Loucy (cell line): ENCODE data around the gene DLG2.

Source experiments
- H2AFZ ChIP-seq: fragments of 200-600 bp; sonication (generic); 2 replicates; pipeline ENCODE4 v1.6.0; 2016; ENCODE audit warnings: antibody characterized with exemption, mild to moderate bottlenecking, low read length, moderate library complexity
- H3F3A ChIP-seq: fragments of 200-600 bp; 2 replicates; pipeline ENCODE4 v1.6.0; 2016; ENCODE audit warnings: antibody characterized with exemption, low read depth, mild to moderate bottlenecking
- H3K27me3 ChIP-seq: fragments of 200-600 bp; sonication (generic); 2 replicates; pipeline ENCODE4 v1.6.1; 2014; ENCODE audit warnings: low read length, mild to moderate bottlenecking; ENCODE audit not compliant: insufficient read depth, poor library complexity, severe bottlenecking
- H3K36me3 ChIP-seq: fragments of 200-600 bp; sonication (generic); 2 replicates; pipeline ENCODE4 v1.6.1; 2016; ENCODE audit warnings: low read length; ENCODE audit not compliant: insufficient read depth
- H3K4me1 ChIP-seq: fragments of 200-600 bp; sonication (generic); 2 replicates; pipeline ENCODE4 v1.5.1; 2014; ENCODE audit warnings: low read length, mild to moderate bottlenecking; ENCODE audit not compliant: insufficient read depth, poor library complexity, severe bottlenecking
- H3K4me2 ChIP-seq: fragments of 200-600 bp; sonication (generic); 2 replicates; pipeline ENCODE4 v1.6.0; 2014; ENCODE audit warnings: antibody characterized with exemption, low read length, low read depth, mild to moderate bottlenecking; ENCODE audit not compliant: poor library complexity, severe bottlenecking
- H3K4me3 ChIP-seq: fragments of 200-600 bp; sonication (generic); 2 replicates; pipeline ENCODE4 v1.5.1; 2014; ENCODE audit warnings: low read length, mild to moderate bottlenecking, mixed read lengths; ENCODE audit not compliant: poor library complexity, severe bottlenecking
- H3K79me2 ChIP-seq: fragments of 200-600 bp; sonication (generic); 2 replicates; pipeline ENCODE4 v1.6.1; 2014; ENCODE audit warnings: low read length; ENCODE audit not compliant: insufficient read depth
- H3K9ac ChIP-seq: fragments of 200-600 bp; sonication (generic); 2 replicates; pipeline ENCODE4 v1.6.0; 2014; ENCODE audit warnings: mild to moderate bottlenecking, low read depth, low read length, moderate library complexity; ENCODE audit not compliant: poor library complexity, severe bottlenecking
- H3K9me2 ChIP-seq: fragments of 200-600 bp; sonication (generic); replicated peaks from 2 replicates; pipeline ENCODE4 v1.6.1; 2016; ENCODE audit warnings: low read depth, low read length, mixed read lengths
- H3K9me3 ChIP-seq: fragments of 200-600 bp; sonication (generic); 2 replicates; pipeline ENCODE4 v1.6.1; 2014; ENCODE audit warnings: mild to moderate bottlenecking, antibody characterized with exemption, low read length, low read depth; ENCODE audit not compliant: insufficient read depth
- H4K20me1 ChIP-seq: fragments of 200-600 bp; sonication (generic); 2 replicates; pipeline ENCODE4 v1.6.0; 2014; ENCODE audit warnings: antibody characterized with exemption, low read length, mild to moderate bottlenecking; ENCODE audit not compliant: insufficient read depth, poor library complexity, severe bottlenecking
- EZH2phosphoT487 ChIP-seq: fragments of 200-600 bp; IDR thresholded peaks from 2 replicates; pipeline ENCODE4 v1.6.1; 2018; ENCODE audit warnings: antibody characterized with exemption, mild to moderate bottlenecking, moderate library complexity, borderline replicate concordance
- TF ChIP-seq, protein P1 (sequence below): fragments of 200-600 bp; sonication (generic); conservative IDR thresholded peaks from 2 replicates; pipeline ENCODE4 v1.5.1; 2014; ENCODE audit warnings: mild to moderate bottlenecking, antibody characterized with exemption, low read length

The DLG2 gene

DNA sequence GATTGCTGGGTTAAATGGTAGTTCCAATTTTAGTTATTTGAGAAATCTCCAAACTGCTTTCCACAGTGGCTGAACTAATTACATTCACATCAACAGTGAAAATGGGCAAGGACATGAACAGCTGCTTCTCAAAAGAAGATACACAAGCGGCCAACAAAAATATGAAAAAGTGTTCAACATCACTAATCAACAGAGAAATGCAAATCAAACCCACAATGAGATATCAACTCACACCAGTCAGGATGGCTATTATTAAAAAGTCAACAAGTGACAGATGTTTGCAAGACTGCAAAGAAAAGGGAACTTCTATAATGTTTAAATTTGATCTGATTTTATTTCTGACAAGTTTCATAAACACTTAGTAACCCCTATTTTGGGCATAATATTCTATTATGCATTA is 537.5 kb downstream of the DLG2 start:
- no peak overlapping the region for H3K9ac ChIP-seq
- H3K4me1 ChIP-seq = no peaks in the 10 kb centered on the region
- H3K36me3 ChIP-seq = no peaks in the 10 kb centered on the region
- H4K20me1 ChIP-seq = no peaks in the 10 kb centered on the region
- no peaks in the 10 kb centered on the region for H3K9me3 ChIP-seq
- no peak overlapping the region for H3K4me2 ChIP-seq
- no peaks in the 10 kb centered on the region for H3K9me2 ChIP-seq
- H3K4me3 ChIP-seq = no peak overlapping the region
- no peak overlapping the region for H2AFZ ChIP-seq
- no peaks in the 10 kb centered on the region for H3F3A ChIP-seq
- H3K27me3 ChIP-seq = no peaks in the 10 kb centered on the region
- TF ChIP-seq, protein P1, sequence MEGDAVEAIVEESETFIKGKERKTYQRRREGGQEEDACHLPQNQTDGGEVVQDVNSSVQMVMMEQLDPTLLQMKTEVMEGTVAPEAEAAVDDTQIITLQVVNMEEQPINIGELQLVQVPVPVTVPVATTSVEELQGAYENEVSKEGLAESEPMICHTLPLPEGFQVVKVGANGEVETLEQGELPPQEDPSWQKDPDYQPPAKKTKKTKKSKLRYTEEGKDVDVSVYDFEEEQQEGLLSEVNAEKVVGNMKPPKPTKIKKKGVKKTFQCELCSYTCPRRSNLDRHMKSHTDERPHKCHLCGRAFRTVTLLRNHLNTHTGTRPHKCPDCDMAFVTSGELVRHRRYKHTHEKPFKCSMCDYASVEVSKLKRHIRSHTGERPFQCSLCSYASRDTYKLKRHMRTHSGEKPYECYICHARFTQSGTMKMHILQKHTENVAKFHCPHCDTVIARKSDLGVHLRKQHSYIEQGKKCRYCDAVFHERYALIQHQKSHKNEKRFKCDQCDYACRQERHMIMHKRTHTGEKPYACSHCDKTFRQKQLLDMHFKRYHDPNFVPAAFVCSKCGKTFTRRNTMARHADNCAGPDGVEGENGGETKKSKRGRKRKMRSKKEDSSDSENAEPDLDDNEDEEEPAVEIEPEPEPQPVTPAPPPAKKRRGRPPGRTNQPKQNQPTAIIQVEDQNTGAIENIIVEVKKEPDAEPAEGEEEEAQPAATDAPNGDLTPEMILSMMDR = no peak
- TF ChIP-seq EZH2phosphoT487 = no peak
- no peaks in the 10 kb centered on the region for H3K79me2 ChIP-seq

DNA sequence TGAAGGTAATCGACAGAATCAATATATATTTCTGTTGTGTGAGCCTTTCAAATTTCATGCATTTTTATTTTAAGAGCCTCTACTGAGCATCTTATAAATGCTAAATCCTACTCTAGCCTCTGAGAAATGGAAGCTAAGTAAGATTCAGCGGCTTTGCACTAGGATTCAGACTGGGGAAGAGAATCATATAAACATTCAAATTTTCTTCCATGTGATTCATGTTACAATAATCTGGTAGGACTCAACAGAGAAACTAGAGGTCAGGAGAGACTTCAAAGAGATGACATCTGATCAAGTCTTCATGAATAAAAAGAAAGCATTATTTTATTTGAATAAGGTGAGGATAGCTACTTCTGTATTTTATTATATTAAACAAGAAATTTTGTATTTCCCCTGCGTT is 538.9 kb downstream of the DLG2 start:
- Histone ChIP-seq H3K79me2 (no peaks in the 10 kb centered on the region), H2AFZ (no peak overlapping the region), H3K4me1 (no peaks in the 10 kb centered on the region)

DNA sequence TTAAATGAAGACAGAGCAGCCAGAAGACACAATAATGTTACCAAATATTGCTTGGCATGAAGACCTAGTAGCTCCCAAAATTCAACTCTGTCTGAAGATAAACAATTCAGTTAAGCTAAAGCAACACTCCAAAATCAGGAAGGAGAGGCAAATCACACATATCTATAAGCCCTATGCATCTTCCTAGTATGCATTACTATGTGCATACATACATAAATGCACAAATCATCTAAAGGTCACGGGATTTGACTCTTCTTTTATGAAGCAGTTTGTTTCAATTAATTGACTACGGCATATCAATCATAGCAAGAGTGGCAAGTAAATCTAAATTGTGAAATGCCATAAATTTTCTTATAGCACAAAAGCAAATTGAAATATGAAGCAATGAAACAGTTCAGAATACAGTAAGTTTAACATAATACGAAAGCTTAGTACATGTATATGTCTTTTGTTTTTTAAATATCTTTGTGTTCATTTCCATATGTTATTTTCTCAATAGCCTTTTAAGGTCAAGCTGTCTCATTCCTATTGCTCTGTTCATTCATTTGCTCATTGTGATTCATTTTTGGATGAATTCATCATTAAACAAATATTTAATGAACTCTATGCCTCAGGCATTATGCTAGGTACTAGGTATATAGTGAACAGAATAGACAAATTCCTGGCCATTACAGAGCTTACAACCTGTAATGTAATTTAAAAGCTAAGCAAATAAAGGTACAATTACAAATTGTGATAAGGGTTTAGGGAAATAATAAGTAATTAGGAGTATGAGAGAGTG is 540.5 kb downstream of the DLG2 start:
- TF ChIP-seq, protein P1 = no peak
- TF ChIP-seq EZH2phosphoT487 = no peak
- Histone ChIP-seq H3K27me3 (no peaks in the 10 kb centered on the region), H4K20me1 (no peaks in the 10 kb centered on the region), H3K9ac (no peak overlapping the region), H3K4me2 (no peak overlapping the region), H3K4me1 (no peaks in the 10 kb centered on the region), H3K4me3 (no peak overlapping the region), H3K79me2 (no peaks in the 10 kb centered on the region), H3K9me2 (no peaks in the 10 kb centered on the region), H2AFZ (no peak overlapping the region), H3K9me3 (no peaks in the 10 kb centered on the region), H3K36me3 (no peaks in the 10 kb centered on the region), H3F3A (no peaks in the 10 kb centered on the region)

More for the DNA sequence above, 538.9 kb downstream of the DLG2 start:
- H3K4me3 ChIP-seq = no peak overlapping the region
- H3K9ac ChIP-seq = no peak overlapping the region
- no peaks in the 10 kb centered on the region for H3K9me2 ChIP-seq
- H3K9me3 ChIP-seq = no peaks in the 10 kb centered on the region
- no peaks in the 10 kb centered on the region for H3K36me3 ChIP-seq
- H3F3A ChIP-seq = no peaks in the 10 kb centered on the region
- H4K20me1 ChIP-seq = no peaks in the 10 kb centered on the region
- H3K4me2 ChIP-seq = no peak overlapping the region
- H3K27me3 ChIP-seq = no peaks in the 10 kb centered on the region
- TF ChIP-seq EZH2phosphoT487 = no peak
- TF ChIP-seq, protein P1 = no peak
